ENCODE data around the gene ZW10.
"Not testable (repeated sequence)": the region's sequence is repeated elsewhere in the genome, so short reads cannot be mapped to it uniquely, and the experiment has no call there.

ZW10 gene

GRCh38 chr11:113808931-113809330 lies 35.4 kb upstream of the ZW10 start:
- ChIA-PET POLR2A (no interaction called here), CTCF (no interaction called here)
- no peak for TF ChIP-seq FOXK2 (IDR thresholded peaks at IDR 0.05)
- TF ChIP-seq ARNT (IDR thresholded peaks at IDR 0.05): no peak
- TF ChIP-seq FOXM1 (IDR thresholded peaks at IDR 0.05; ENCODE audit: borderline replicate concordance): no peak
- no peak for TF ChIP-seq CTBP1 (IDR thresholded peaks at IDR 0.05; ENCODE audit: borderline replicate concordance)
- TF ChIP-seq NFRKB (IDR thresholded peaks at IDR 0.05): no peak
- no peak for TF ChIP-seq ZNF384 (IDR thresholded peaks at IDR 0.05)
- TF ChIP-seq BHLHE40 (IDR thresholded peaks at IDR 0.05; ENCODE audit: borderline replicate concordance): no peak
- no peak for TF ChIP-seq FOXA1 (IDR thresholded peaks at IDR 0.05)
- TF ChIP-seq ELF4 (IDR thresholded peaks at IDR 0.05): no peak
- TF ChIP-seq SP1 (IDR thresholded peaks at IDR 0.05): no peak
- no peak for TF ChIP-seq L3MBTL2 (conservative IDR thresholded peaks at IDR 0.05)
- no peak for TF ChIP-seq TARDBP (IDR thresholded peaks at IDR 0.05)
- no peak for TF ChIP-seq LEF1 (IDR thresholded peaks at IDR 0.05; ENCODE audit: borderline replicate concordance)
- DNase-seq (ENCODE audit: extremely low spot score): no peak

- ChIA-PET CTCF (interaction anchor here (0.7 to 2.5 kb wide), 7 partner anchors 10 to 455 kb away, joined by 3 to 12 read pairs (median 4); no protein-coding TSS in a partner anchor), POLR2A (no interaction called here)
- peak; percentile 57 for DNase-seq (ENCODE audit: extremely low spot score)
- TF ChIP-seq FOXK2 (IDR thresholded peaks at IDR 0.05): no peak
- TF ChIP-seq SUZ12 (IDR thresholded peaks at IDR 0.05): no peak
- TF ChIP-seq FOXM1 (IDR thresholded peaks at IDR 0.05; ENCODE audit: borderline replicate concordance): no peak
- TF ChIP-seq ZNF384 (IDR thresholded peaks at IDR 0.05): no peak
- TF ChIP-seq SP1 (IDR thresholded peaks at IDR 0.05): no peak
- TF ChIP-seq ARNT (IDR thresholded peaks at IDR 0.05): no peak
- TF ChIP-seq L3MBTL2 (conservative IDR thresholded peaks at IDR 0.05): no peak
- TF ChIP-seq ELF4 (IDR thresholded peaks at IDR 0.05): no peak
- TF ChIP-seq NFRKB (IDR thresholded peaks at IDR 0.05): no peak
- TF ChIP-seq HDGF (IDR thresholded peaks at IDR 0.05; ENCODE audit: borderline replicate concordance): no peak
Measured at GRCh38 chr11:113806406-113806805, 32.9 kb upstream of the ZW10 start.

GRCh38 chr11:113805640-113806039 lies 32.1 kb upstream of the ZW10 start:
- TF ChIP-seq PKNOX1 (IDR thresholded peaks at IDR 0.05) (no peak), FOXK2 (IDR thresholded peaks at IDR 0.05) (no peak), HDGF (IDR thresholded peaks at IDR 0.05; ENCODE audit: borderline replicate concordance) (no peak), SUZ12 (IDR thresholded peaks at IDR 0.05) (no peak), FOXM1 (IDR thresholded peaks at IDR 0.05; ENCODE audit: borderline replicate concordance) (no peak), LEF1 (IDR thresholded peaks at IDR 0.05; ENCODE audit: borderline replicate concordance) (no peak), CTBP1 (IDR thresholded peaks at IDR 0.05; ENCODE audit: borderline replicate concordance) (no peak), L3MBTL2 (conservative IDR thresholded peaks at IDR 0.05) (no peak), TARDBP (IDR thresholded peaks at IDR 0.05) (no peak), BHLHE40 (IDR thresholded peaks at IDR 0.05; ENCODE audit: borderline replicate concordance) (no peak), NFRKB (IDR thresholded peaks at IDR 0.05) (no peak), ARNT (IDR thresholded peaks at IDR 0.05) (no peak), SP1 (IDR thresholded peaks at IDR 0.05) (no peak), ZNF384 (IDR thresholded peaks at IDR 0.05) (no peak), ELF4 (IDR thresholded peaks at IDR 0.05) (no peak), FOXA1 (IDR thresholded peaks at IDR 0.05) (no peak)
- ChIA-PET CTCF (interaction anchor here (0.6 to 2.5 kb wide), 4 partner anchors 9 to 455 kb away, joined by 3 to 12 read pairs (median 8); no protein-coding TSS in a partner anchor), POLR2A (no interaction called here)
- DNase-seq (ENCODE audit: extremely low spot score): no peak

GRCh38 chr11:113802621-113803020 lies 29.1 kb upstream of the ZW10 start:
- TF ChIP-seq TARDBP (IDR thresholded peaks at IDR 0.05) (no peak), FOXK2 (IDR thresholded peaks at IDR 0.05) (no peak), HDGF (IDR thresholded peaks at IDR 0.05; ENCODE audit: borderline replicate concordance) (no peak), ELF4 (IDR thresholded peaks at IDR 0.05) (no peak), NFRKB (IDR thresholded peaks at IDR 0.05) (no peak), LEF1 (IDR thresholded peaks at IDR 0.05; ENCODE audit: borderline replicate concordance) (no peak), FOXM1 (IDR thresholded peaks at IDR 0.05; ENCODE audit: borderline replicate concordance) (no peak), SUZ12 (IDR thresholded peaks at IDR 0.05) (no peak), PKNOX1 (IDR thresholded peaks at IDR 0.05) (no peak), L3MBTL2 (conservative IDR thresholded peaks at IDR 0.05) (no peak), ZNF384 (IDR thresholded peaks at IDR 0.05) (no peak), ARNT (IDR thresholded peaks at IDR 0.05) (no peak), SP1 (IDR thresholded peaks at IDR 0.05) (no peak), FOXA1 (IDR thresholded peaks at IDR 0.05) (no peak), CTBP1 (IDR thresholded peaks at IDR 0.05; ENCODE audit: borderline replicate concordance) (no peak), BHLHE40 (IDR thresholded peaks at IDR 0.05; ENCODE audit: borderline replicate concordance) (no peak)
- ChIA-PET CTCF (no interaction called here), POLR2A (no interaction called here)
- no peak for DNase-seq (ENCODE audit: extremely low spot score)

- CTCF ChIA-PET: interaction anchor here (0.6 to 1.8 kb wide), 11 partner anchors 9 to 1588 kb away, joined by 3 to 12 read pairs (median 3); partner anchors contain the start of genes HTR3A and ZW10
- POLR2A ChIA-PET: no interaction called here
- no peak for TF ChIP-seq L3MBTL2 (conservative IDR thresholded peaks at IDR 0.05)
- TF ChIP-seq FOXK2 (IDR thresholded peaks at IDR 0.05): no peak
- TF ChIP-seq ELF4 (IDR thresholded peaks at IDR 0.05): no peak
- TF ChIP-seq TARDBP (IDR thresholded peaks at IDR 0.05): no peak
- no peak for TF ChIP-seq CTBP1 (IDR thresholded peaks at IDR 0.05; ENCODE audit: borderline replicate concordance)
- no peak for TF ChIP-seq LEF1 (IDR thresholded peaks at IDR 0.05; ENCODE audit: borderline replicate concordance)
- TF ChIP-seq FOXM1 (IDR thresholded peaks at IDR 0.05; ENCODE audit: borderline replicate concordance): no peak
- no peak for TF ChIP-seq SP1 (IDR thresholded peaks at IDR 0.05)
- TF ChIP-seq SUZ12 (IDR thresholded peaks at IDR 0.05): no peak
- TF ChIP-seq NFRKB (IDR thresholded peaks at IDR 0.05): no peak
- TF ChIP-seq HDGF (IDR thresholded peaks at IDR 0.05; ENCODE audit: borderline replicate concordance): no peak
- peak; percentile 59 for DNase-seq (ENCODE audit: extremely low spot score)
Measured at GRCh38 chr11:113796663-113797259, 23.3 kb upstream of the ZW10 start.

- CTCF ChIA-PET: no interaction called here
- POLR2A ChIA-PET: no interaction called here
- no peak for TF ChIP-seq ZNF384 (IDR thresholded peaks at IDR 0.05)
- no peak for TF ChIP-seq FOXK2 (IDR thresholded peaks at IDR 0.05)
- no peak for TF ChIP-seq PKNOX1 (IDR thresholded peaks at IDR 0.05)
- no peak for TF ChIP-seq CTBP1 (IDR thresholded peaks at IDR 0.05; ENCODE audit: borderline replicate concordance)
- no peak for TF ChIP-seq SUZ12 (IDR thresholded peaks at IDR 0.05)
- TF ChIP-seq SP1 (IDR thresholded peaks at IDR 0.05): no peak
- no peak for TF ChIP-seq LEF1 (IDR thresholded peaks at IDR 0.05; ENCODE audit: borderline replicate concordance)
- no peak for TF ChIP-seq FOXM1 (IDR thresholded peaks at IDR 0.05; ENCODE audit: borderline replicate concordance)
- no peak for TF ChIP-seq TARDBP (IDR thresholded peaks at IDR 0.05)
- TF ChIP-seq NFRKB (IDR thresholded peaks at IDR 0.05): no peak
- TF ChIP-seq BHLHE40 (IDR thresholded peaks at IDR 0.05; ENCODE audit: borderline replicate concordance): no peak
- no peak for TF ChIP-seq ELF4 (IDR thresholded peaks at IDR 0.05)
- TF ChIP-seq ARNT (IDR thresholded peaks at IDR 0.05): no peak
- TF ChIP-seq L3MBTL2 (conservative IDR thresholded peaks at IDR 0.05): no peak
- no peak for DNase-seq (ENCODE audit: extremely low spot score)
Measured at GRCh38 chr11:113789675-113790320, 16.3 kb upstream of the ZW10 start.

- CTCF ChIA-PET; DNase-seq (ENCODE audit: extremely low spot score): not testable (repeated sequence)
- POLR2A ChIA-PET: interaction anchor here (0.6 kb wide), 1 partner anchor 16 kb away, joined by 3 read pairs; the partner anchor contains the start of gene ZW10
Measured at GRCh38 chr11:113789016-113789415, 15.5 kb upstream of the ZW10 start.
